SHP77 treated with DMSO at 0.1 percent for 48 hours (cell line): ENCODE data around the gene FBXW7.

Experiments
- DNase-seq: peaks from one replicate; lab custom pipeline; 2025; lab: John Stamatoyannopoulos, UW

FBXW7 gene

DNA sequence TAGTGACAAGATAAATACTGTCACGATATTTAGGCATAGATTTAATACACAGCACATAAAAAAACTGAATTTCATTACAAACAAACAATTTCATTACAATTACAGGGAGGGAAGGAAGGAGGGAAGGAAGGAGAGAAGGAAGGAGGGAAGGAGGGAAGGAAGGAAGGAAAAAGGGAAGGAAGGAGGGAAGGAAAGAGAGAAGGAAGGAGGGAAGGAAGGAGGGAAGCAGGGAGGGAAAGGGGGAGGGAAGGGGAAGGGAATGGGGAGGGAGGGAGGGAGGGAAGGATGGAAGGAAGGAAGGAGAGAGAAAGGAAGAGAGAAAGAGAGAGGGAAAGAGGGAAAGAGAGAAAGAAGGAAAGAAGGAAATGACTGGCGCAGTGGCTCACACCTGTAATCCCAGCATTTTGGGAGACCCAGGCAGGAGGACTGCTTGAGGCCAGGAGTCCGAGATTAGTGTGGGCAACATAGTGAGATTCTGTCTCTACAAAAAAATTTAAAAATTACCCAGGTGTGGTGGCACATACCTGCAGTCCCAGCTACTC lies 64.6 kb downstream of the FBXW7 start:
- no peak for DNase-seq

DNA sequence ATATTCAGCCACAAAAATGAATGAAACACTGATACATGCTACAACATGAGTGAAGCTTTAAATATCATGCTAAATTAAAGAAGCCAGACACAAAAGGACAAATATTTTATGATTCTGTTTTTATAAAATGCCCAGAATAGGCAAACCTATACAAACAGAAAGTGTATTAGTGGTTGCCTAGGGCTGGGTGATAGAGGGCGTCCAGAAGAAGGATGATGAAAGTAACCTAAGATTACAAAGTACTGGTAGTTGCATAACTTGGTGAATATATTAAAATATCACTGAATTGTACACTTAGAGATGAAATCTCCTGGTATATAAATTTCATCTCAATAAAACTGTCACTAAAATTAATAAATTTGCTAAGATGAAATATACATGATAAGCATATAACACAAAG lies 67.5 kb downstream of the FBXW7 start:
- no peak for DNase-seq

DNA sequence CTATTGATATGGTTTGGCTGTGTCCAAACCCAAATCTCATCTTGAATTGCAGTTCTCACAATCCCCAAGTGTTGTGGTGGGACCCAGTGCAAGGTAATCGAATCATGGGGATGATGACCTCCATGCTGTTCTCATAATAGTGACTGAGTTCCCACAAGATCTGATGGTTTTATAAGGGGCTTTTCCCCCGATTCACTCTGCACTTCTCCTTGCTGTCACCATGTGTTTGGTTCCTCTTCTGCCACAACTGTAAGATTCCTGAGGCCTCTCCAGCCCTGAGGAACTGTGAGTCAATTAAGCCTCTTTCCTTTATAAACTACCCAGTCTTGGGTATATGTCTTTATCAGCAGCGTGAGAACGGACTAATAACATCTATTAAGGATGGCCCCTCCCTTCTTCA lies 68.8 kb downstream of the FBXW7 start:
- DNase-seq: no peak

DNA sequence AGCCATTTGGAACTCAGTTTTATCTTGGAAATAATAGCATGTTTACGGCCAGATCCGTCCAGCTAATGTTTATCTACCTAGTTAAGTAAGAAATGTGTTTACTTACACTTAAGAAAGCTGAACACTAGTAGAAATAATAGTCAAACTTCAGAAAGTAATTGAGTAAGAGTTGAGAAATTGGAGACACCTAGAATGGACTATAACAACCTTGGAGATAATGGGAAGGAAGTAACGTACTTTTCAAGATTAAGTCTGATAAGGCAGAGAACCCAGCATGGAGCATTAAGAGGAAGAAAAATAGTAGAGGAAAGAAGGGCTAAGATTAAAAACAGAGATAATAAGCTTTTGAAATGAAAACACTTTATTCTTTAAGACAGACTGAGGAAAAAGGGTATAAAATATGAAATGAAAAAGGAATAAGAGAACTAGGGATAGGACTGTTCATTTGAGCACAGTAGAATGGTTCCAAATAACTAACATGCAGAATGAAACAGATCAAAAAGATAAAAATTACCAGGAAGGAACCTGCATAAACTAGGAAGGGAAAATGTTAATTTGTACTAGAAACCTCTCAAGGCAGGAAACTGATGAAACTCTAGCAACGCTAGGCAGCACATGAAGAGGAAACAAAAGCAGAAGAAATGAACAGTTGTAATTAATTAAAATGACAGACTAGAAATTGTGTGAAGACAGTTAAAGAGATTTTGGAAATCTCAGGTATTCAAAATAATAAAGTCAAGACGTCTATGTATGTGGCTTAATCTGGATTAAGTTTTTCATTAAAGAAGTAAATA lies 71.7 kb downstream of the FBXW7 start:
- DNase-seq: no peak

DNA sequence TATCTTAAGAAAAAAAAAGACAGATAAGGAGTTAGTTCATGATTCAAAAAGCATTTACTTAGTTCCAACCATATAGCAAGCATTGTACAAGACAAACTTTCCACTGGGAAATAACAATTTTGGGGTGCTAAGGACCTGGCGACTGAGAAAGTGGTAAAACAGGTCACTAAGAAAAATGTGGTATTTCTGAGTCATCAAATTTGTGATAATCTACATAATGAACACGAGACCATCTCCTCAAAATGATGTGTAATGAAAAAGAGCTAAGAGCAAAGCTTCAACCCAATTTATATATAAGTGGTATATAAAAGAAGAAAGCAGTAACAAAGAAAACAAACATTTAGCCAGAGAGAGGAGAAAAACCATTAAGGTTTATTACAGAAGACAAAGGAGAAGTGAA lies 72.3 kb downstream of the FBXW7 start:
- no peak for DNase-seq

DNA sequence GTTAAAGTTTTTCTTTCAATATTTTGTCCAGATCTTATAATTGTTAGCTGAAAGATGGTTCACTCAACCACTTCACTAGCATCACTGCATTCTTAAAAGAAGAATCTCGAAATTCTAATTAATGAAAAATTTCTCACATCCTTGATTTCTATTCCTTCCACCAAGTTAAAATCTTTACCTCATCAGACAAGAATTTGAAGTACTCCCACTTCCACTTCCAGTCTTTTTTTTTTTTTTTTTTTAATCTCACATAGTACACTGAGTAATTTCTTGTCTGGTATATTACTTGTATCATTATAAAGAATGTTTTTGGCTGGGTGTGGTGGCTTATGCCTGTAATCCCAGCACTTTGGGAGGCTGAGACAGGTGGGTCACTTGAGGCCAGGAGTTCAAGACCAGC lies 73.2 kb downstream of the FBXW7 start:
- DNase-seq: no peak

DNA sequence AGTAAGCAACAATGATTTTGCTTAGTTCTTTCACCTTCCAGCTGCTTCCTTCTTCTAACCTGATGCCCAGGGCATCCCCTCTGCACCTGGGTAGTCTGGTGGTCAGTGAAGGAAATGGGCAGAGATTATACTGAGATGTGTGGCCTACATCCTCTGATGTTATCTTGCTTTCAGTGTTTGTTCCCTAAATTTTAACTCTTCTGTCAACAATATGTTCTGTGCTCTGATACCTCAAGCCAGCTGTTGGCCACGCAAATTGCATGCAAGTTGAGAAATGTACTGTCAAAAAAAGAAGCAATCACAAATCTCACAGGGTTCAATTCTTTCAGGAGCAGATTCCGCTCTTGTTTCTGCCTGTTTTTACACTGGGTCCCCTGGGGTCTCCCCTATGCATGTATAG lies 73.8 kb downstream of the FBXW7 start:
- no peak for DNase-seq

DNA sequence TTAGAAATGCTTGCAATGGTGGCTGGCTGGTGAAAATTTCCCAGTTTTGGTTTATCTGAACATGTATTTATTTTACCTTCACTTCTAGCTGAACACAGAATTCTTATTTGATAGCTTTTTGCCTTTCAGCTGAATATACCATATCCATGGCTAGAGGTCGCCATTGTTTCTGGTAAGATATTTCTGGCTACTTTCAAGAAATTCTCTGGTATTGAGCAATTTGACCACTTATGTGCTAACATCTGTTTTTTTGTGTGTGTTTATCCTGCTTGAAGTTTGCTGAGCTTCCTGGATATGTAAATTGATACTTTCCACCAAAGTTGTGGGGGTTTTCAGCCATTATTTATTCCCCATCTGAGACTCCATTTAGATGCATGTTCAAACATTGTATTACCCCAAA lies 75.4 kb downstream of the FBXW7 start:
- no peak for DNase-seq

DNA sequence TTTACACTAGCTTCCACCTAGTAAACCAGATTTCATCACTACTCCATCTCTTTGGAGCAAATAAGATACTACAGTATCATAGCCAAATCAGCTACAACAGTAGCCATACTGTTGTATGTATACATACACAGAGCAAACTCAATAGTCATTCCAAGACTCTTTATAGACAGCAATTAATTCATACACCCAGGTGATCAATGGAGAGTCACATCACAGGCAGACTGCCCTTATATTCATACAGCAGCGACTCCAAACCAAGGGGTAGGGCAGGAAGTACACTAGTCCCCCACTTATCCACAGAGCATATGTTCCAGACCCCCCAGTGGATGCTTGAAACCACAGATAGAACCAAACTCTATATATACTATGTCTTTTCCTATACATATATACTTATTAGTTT lies 76.6 kb downstream of the FBXW7 start:
- DNase-seq: no peak

DNA sequence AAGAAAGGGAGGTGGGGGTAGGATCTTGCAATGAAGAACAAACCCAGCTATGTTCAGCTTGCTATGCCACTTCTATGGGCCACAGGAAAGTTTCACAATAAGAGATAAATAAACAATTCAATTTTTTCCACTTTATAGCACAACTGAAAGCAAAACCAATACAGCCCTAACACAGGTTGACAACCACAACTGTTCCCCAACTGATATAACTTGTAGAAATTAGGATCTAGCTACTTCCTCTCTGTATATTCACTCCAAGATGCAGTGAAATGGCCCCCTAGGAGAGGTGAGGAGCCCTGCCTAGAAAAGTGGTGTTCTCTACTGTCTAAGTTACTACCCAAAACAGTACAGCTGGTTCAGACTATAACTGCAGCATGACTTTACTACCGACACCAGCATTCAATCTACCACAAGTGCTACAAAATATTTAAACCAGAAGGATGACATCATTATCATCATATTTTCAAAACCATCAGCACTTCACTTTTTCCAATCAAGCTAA lies 77.0 kb downstream of the FBXW7 start:
- no peak for DNase-seq

DNA sequence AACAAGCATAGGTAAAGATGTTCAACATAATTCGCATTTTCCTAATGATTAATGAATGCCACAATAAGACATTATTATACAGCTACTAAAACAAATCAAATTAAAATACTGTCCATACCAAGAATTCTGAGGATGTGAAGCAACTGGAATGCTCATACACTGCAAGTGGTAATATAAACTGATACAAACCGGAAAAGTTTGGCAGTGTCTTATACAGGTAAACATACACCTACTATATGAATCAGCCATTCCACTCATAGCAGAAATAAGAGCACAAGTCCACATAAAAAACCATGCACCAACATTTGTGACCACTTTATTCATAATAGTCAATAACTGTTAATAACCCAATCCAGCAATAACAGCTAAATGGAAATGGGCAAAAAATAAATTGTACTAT lies 79.3 kb downstream of the FBXW7 start:
- DNase-seq: no peak

DNA sequence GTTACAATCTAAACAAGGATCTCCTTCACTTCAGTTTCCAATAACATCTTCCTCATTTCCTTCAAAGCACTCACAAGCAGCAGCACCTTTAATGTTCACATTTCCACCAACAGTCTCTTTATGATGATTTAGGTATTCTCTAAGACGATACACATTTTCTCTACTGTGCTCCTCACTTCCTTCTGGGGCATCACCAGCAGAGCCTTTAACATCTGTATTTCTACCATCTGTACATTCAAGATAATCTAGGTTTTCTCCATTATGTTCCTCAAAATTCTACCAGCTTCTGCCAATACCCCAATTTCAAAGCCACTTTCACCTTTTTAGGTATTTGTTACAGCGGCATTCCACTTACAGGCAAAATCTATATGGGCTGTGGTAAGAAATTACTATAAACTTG lies 80.6 kb downstream of the FBXW7 start:
- DNase-seq: no peak

DNA sequence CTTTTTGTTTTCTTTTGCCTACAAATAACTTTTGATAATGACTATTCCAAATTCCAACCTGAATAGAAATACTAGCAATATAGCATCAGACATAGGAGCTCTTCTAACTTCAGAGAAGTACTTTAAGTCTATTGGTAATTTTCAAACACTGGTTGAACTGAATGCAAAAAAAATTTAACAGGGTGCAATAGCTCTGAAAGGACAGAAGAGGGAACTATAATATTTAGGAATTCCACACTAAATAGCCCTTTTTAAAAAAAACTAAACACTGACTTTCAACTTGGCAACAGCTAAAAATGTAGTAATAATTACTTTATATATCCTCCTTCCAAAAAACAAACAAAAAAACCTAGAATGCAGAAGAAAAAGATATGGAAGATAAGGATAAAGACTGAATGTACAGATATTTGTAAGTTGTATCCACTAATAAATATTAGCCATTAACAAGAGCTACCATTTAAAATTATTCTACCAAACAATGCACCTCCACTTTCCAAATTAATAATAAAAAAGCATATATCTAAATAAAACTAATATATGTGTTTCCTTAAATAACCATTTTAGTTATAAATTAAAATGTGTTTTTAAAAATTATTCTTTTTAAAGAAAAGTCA lies 81.4 kb downstream of the FBXW7 start:
- DNase-seq: no peak

DNA sequence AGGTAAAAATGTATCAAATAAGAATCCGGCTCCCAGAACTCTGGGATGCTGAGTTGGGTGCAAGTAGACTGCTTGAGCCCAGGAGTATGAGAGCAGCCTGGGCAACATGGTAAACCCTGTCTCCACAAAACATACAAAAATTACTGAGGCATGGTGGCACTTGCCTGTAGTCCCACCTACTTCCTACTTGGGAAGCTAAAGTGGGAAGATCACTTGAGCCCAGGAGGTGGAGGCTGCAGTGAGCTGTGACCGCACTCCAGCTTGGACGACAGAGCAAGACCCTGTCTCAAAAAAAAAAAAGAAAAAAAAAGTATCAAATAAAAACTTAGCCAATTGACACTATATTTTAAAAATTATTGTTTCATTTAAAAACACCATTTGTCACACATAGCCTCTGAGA lies 84.4 kb downstream of the FBXW7 start:
- no peak for DNase-seq

DNA sequence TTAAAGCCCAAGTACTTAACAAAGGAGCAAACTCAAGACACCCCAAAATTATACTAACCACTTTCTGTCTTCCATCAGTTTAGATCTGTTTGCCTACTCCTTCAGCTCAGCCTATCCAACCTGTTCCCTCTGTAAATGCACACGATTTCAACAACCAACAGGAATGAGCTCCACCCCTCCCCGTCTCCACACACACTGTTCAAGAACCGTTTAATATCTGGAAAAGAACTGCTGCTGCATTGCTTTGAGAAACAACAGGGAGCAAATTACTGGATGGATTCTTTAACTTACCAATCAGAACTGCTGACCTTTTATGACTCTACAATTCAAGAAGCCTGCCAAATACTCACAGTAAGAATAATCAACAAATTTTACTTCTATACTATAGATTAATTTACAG lies 87.0 kb downstream of the FBXW7 start:
- DNase-seq: no peak

DNA sequence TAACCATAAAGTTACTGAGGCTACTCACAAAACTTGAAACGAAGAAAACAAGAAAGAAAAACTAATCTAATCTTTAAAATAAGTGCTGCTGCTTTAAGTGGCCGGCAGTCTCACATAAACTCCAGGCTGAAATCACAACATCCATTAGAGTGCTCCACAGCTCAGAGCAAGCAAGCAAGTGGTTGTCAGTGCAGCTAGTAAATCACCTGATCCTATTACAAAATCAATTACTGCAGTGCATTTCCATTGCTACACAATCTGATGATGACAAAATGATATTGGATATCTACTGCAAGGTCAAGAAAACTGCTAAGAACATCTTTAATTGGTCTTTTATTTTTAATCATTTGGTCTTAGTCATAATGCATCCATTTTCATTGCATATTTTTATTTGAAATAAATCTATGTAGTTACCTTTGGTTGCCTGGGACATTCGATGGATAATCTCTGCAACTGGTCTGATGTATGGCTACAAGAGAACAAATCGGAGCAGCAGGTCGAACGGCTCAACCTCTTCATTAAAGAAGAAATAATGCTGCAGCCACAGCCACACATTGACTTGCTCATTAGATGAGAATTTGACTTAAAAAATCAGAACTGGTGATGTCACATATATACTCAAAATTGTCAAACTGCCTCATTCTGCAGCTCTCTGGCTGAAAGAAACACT lies 87.7 kb downstream of the FBXW7 start:
- no peak for DNase-seq

DNA sequence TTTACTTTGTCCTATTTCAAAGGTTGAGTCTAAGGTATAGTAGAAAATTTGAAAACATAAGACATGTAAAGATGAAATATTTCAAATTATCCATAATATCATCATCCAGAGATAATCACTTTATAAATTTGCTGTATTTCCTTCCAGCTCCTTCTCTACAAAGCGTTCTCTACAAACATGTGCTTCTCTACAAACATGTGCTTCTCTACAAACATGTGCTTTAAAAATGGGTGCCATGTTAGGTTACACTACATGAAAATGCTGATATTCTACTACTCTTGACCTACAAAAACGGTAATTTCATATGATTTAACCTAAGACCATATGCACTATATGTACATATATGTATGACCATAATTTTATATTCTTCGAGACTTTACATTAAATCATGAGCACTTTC lies 92.0 kb downstream of the FBXW7 start:
- DNase-seq: no peak

DNA sequence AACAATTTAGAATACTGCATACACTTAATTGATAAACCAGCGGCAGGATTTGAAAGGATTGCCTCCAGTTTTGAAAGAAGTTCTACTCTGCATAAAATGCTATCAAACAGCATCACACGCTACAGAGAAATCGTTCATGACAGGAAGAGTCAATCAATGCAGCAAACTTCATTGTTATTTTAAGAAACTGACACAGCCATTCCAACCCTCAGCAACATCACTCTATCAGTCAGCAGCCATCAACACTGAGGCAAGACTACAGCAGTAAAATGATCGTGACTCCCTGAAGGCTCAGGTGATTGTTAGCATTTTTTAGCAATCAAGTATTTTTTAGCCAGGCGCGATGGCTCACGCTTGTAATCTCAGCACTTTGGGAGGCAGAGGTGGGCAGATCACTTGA lies 98.3 kb downstream of the FBXW7 start:
- no peak for DNase-seq

DNA sequence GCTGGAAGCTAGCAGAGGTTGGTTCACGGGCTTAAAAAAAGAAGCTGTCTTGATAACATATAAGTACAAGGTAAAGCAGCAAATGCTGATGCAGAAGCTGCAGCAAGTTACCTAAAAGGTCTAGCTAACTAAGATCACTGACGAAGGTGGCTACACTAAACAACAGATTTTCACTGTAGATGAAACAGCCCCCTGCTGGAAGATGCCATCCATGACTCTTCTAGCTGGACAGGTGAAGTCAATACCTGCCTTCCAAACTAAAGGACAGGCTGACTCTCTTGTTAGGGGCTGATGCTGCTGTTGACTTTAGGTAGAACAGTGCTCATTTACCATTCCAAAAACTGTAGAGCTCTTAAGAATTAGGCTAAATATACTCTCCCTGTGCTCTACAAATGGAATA lies 99.5 kb downstream of the FBXW7 start:
- no peak for DNase-seq

DNA sequence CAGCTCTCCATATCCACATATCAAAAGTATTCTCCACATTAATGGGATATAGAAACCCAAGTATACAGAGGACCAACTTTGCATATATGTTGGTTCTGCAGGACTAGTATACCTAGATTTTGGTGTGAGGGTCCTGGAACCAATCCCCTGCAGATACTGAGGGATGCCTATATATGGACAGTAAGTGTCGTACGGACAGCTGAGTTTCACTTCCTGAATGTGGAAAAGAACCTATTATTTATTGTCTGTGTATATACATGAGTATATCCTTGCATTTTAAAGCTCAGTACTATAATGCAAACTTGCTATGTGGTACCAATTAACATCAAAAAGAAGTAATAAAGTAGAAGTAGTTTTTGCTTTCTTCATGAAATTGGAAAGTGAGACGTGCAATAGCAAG lies 101.9 kb downstream of the FBXW7 start:
- DNase-seq: no peak

DNA sequence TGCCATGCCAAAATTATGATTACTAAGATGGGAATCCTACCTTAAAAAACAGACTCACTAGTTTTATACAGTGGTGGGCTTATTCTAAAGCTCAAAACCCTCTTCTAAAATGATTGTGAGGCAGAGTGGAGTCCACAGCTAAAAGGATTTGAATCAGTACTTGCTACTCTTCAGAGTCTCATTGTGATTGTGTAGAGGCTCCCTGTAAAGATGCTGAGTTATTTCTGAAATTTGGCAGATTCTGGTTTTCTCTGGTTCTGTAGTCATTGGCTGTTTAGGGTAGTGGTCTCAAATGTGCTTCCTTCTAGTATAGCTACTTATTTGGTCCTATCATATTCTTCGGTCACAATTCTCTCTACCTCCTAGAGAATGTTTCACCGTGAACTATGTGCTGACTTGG lies 104.1 kb downstream of the FBXW7 start:
- DNase-seq: no peak

DNA sequence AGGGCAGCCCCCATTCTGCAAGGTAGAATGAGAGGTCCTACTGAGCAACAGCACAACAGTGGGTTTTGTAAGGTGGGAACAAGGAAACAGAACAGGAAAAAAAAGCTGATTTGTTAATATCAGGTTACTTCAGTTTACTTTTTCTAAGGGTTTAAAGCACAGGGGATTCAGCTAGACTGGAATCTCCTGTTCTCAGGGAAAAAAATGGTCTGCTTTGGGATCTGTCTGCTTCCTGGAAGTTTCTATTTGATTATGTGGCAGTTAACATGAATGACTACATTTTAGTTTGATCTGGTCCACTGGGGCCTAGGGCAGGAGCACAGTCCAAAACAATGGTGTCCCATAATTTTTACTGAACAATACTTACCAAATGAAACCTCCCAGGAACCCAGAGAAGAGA lies 104.6 kb downstream of the FBXW7 start:
- DNase-seq: no peak

DNA sequence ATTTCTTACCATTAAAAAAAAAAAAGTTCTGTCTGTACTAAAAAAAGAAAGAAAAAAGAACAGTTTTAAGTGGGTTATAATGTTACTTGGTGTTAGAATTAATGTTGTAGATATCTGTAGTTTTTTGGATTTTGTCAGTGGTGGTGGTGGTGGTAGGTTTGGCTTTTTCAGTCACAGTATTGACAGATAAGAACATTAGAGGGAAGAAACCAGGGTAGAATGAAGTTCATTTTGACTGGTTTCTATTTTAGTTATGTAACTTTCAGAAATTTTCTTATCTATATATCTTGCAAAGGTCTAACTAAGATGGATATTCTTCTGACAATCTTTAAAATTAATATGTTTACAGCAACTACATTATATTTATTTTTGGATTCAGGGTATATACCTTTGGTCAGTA lies 105.4 kb downstream of the FBXW7 start:
- DNase-seq: no peak
